ENCODE data around the gene NELL2. TPM values are rescaled to one million over a fixed set of nuclear protein-coding genes. Genes with fewer than 3 reads are reported as not detected.

NELL2 gene
- total and polyA plus RNA-seq, 9 of the 15 experiments (the other 6 are each of a cell fraction or from before 2014, with no cell fraction given): 0.32 to 1.1 (median 0.53) TPM

- CTCF ChIA-PET (ENCODE audit: low intra/inter-chr PET ratio): no interaction called here
- TF ChIP-seq ZNF431 (CRISPR knock-in tag; IDR thresholded peaks at IDR 0.05) (no peak), NFRKB (IDR thresholded peaks at IDR 0.05; ENCODE audit: low read depth) (no peak), CHD1 (IDR thresholded peaks at IDR 0.05; ENCODE audit: low read length) (no peak), KLF10 (CRISPR knock-in tag; IDR thresholded peaks at IDR 0.05) (no peak), NFIX (CRISPR knock-in tag; IDR thresholded peaks at IDR 0.05; ENCODE audit: low read depth) (no peak), DMBX1 (CRISPR knock-in tag; IDR thresholded peaks at IDR 0.05; ENCODE audit: borderline replicate concordance) (no peak), NCOA2 (IDR thresholded peaks at IDR 0.05; ENCODE audit: partially characterized antibody in 2 of 2) (no peak), CXXC5 (CRISPR knock-in tag; IDR thresholded peaks at IDR 0.05) (no peak), CBX3 (IDR thresholded peaks at IDR 0.05; ENCODE audit: borderline replicate concordance in 1 of 2, low read length in 2 of 2) (no peak), BRD9 (IDR thresholded peaks at IDR 0.05; ENCODE audit: low read depth, partially characterized antibody) (no peak), HMGN3 (IDR thresholded peaks at IDR 0.05; ENCODE audit: borderline replicate concordance, extremely low read depth, insufficient read length, low read depth, low read length) (no peak), RBFOX2 (IDR thresholded peaks at IDR 0.05; ENCODE audit: low read depth, low read length) (no peak), GTF3C2 (IDR thresholded peaks at IDR 0.05; ENCODE audit: borderline replicate concordance, extremely low read depth, insufficient read length) (no peak), MAFF (IDR thresholded peaks at IDR 0.05; ENCODE audit: low read length) (no peak)
Measured at GRCh38 chr12:44637875-44638274, 238.2 kb downstream of the NELL2 start.

More at GRCh38 chr12:44637875-44638274, 238.2 kb downstream of the NELL2 start:
- Histone ChIP-seq H3K27me3 (ENCODE audit: control insufficient read depth in 2 of 2, insufficient read depth in 2 of 2, low read length in 2 of 2) (no peaks in the 10 kb centered on the region), H3K9me3 (replicated peaks; ENCODE audit: control insufficient read depth, insufficient read depth, low read depth, low read length) (no peaks in the 10 kb centered on the region), H3K79me2 (ENCODE audit: control insufficient read depth, insufficient read depth, low read length) (no peaks in the 10 kb centered on the region), H3K4me3 (no peak overlapping the region), H2AFZ (ENCODE audit: low read depth, low read length) (no peak overlapping the region), H3K36me3 (ENCODE audit: control insufficient read depth, insufficient read depth, low read length) (no peaks in the 10 kb centered on the region), H3K4me2 (ENCODE audit: insufficient read depth, low read length) (no peak overlapping the region), H4K20me1 (replicated peaks; ENCODE audit: control insufficient read depth, insufficient read depth, low read length) (no peaks in the 10 kb centered on the region), H3K9ac (ENCODE audit: insufficient read depth in 1 of 2, low read depth in 2 of 2, low read length in 2 of 2) (no peak overlapping the region), H3K27ac (ENCODE audit: extremely low read depth, low read depth, low read length) (no peak overlapping the region), H3K9me1 (ENCODE audit: control insufficient read depth, insufficient read depth, low read length) (no peaks in the 10 kb centered on the region), H3K4me1 (replicated peaks in 1 of 2; ENCODE audit: control insufficient read depth in 2 of 2, insufficient read depth in 2 of 2, low read length in 2 of 2) (no peaks in the 10 kb centered on the region)
- in situ Hi-C loops (cut with MboI): no loop called here
- POLR2A ChIA-PET: no interaction called here
- WGBS (ENCODE audit: insufficient coverage, low coverage, missing lambda C conversion rate): 0% methylated on average over 4 of the region's 4 CpGs
- no peak for DNase-seq (ENCODE audit: extremely low read depth in 1 of 4, low spot score in 3 of 4)
- intact Hi-C loops (cut with micrococcal nuclease): no loop called here
- no peak for ATAC-seq
- BruUV-seq (replicated peaks): no TSS peak
- FAIRE-seq: no peak

Measured in K562 (cell line).